ENCODE data around the gene EFCAB10. TPM values are rescaled to one million over a fixed set of nuclear protein-coding genes. Genes with fewer than 3 reads are reported as not detected.

The EFCAB10 gene
- polyA plus RNA-seq, 2 of the 4 experiments (the other 2 are of a cell fraction) = 2.9 to 4.2 TPM

DNA sequence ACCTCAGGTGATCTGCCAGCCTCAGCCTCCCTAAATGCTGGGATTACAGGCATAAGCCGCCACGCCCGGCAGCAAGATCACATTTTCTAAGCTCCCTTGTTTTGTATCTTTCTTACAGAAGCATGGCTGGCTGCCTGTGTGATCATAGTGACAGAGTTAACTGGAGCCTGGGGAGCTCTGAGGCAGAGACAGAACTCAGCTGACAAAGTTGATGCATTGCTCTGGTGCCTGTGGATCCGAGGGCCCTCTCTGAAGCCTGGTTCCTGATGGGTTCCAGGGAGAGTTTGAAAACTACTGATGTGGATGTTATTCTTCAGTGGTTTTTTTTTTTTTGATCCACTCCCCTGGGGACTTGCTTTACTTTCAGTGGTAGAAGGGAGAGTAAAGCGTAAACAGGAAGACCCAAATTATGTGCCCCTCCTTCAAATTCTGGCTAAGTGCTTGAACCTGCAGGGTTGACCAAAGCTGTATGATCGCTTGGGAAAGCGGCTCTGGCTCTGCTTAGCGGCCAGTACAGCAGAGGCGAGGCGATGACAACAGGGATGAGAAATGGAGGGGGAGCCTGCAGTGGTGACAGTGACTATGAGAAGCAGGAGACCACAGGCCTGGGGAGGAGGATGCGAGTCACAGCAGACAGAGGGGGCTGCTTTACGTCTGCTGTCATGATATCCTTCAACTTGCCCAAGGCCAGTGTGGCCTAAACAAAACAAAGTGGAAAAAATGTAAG, 6.8 kb upstream of the EFCAB10 start:
- Histone ChIP-seq H3K9me3 (no peaks in the 10 kb centered on the region), H3K4me1 (no peaks in the 10 kb centered on the region), H3K4me2 (no peak overlapping the region), H3K27ac (no peak overlapping the region), H3K4me3 (no peak overlapping the region)
- FAIRE-seq = no peak
- no peak for ATAC-seq
- ChIA-PET POLR2A (no interaction called here), CTCF (interaction anchor here (1.0 to 5.0 kb wide), 8 partner anchors 12 to 566 kb away, joined by 3 to 42 read pairs (median 6); no protein-coding TSS in a partner anchor)
- no peak for DNase-seq (ENCODE audit: low read depth in 1 of 2, low spot score in 1 of 2)
- TF ChIP-seq NFE2L2 (conservative IDR thresholded peaks at IDR 0.05; ENCODE audit: low read length) = no peak
- no peak for TF ChIP-seq ELK1 (IDR thresholded peaks at IDR 0.05; ENCODE audit: low read depth, low read length)
- no peak for TF ChIP-seq USF2 (IDR thresholded peaks at IDR 0.05)
- TF ChIP-seq EP300 (IDR thresholded peaks at IDR 0.05) = no peak
- TF ChIP-seq CTCF (IDR thresholded peaks at IDR 0.05) = no peak
- no peak for TF ChIP-seq KDM5A (IDR thresholded peaks at IDR 0.05)
- no peak for TF ChIP-seq FOSB (CRISPR knock-in tag; IDR thresholded peaks at IDR 0.05)
- no peak for TF ChIP-seq CHD4 (IDR thresholded peaks at IDR 0.05; ENCODE audit: borderline replicate concordance)
- no peak for TF ChIP-seq HOXB5 (CRISPR knock-in tag; IDR thresholded peaks at IDR 0.05)
- TF ChIP-seq RARB (CRISPR knock-in tag; IDR thresholded peaks at IDR 0.05) = no peak
- no peak for TF ChIP-seq RCOR1 (IDR thresholded peaks at IDR 0.05; ENCODE audit: low read depth, low read length)
- no peak for TF ChIP-seq CBX2 (IDR thresholded peaks at IDR 0.05; ENCODE audit: borderline replicate concordance, low read depth)
- TF ChIP-seq FOXS1 (CRISPR knock-in tag; IDR thresholded peaks at IDR 0.05) = no peak
- no peak for TF ChIP-seq HOXA7 (CRISPR knock-in tag; IDR thresholded peaks at IDR 0.05)
- no peak for TF ChIP-seq CHD2 (IDR thresholded peaks at IDR 0.05; ENCODE audit: low read length, partially characterized antibody)
- TF ChIP-seq CEBPB (IDR thresholded peaks at IDR 0.05) = no peak
- TF ChIP-seq NPAS2 (CRISPR knock-in tag; IDR thresholded peaks at IDR 0.05; ENCODE audit: borderline replicate concordance) = no peak
- TF ChIP-seq REST (IDR thresholded peaks at IDR 0.05) = no peak
- no peak for TF ChIP-seq RFX5 (IDR thresholded peaks at IDR 0.05)
- WGBS (ENCODE audit: missing lambda C conversion rate) = 78% methylated on average over 12 of the region's 12 CpGs

Data from A549 (cell line).